MCF 10A (cell line): ENCODE data around the gene B4GALT5. TPM values are rescaled to one million over a fixed set of nuclear protein-coding genes. Genes with fewer than 3 reads are reported as not detected.

Experiments
- BruUV-seq: library from RNA; stranded (reverse); fragments of 400-500 nt; replicated peaks from 2 replicates; lab custom pipeline; 2021; lab: Mats Ljungman, UMichigan
- CTCF ChIA-PET: fragments of 300-600 bp; sonication (Branson Sonifier 250); formaldehyde crosslinking; extraction: SDS; loops from one replicate; lab custom pipeline; 2021; ENCODE audit warnings: antibody characterized with exemption, inconsistent platforms; lab: Yijun Ruan, JAX
- POLR2A ChIA-PET: fragments of 300-600, 350-650 bp; sonication (Branson Sonifier 250); formaldehyde crosslinking; extraction: SDS; loops from one replicate; lab custom pipeline; 2020; ENCODE audit warnings: antibody characterized with exemption, inconsistent platforms; lab: Yijun Ruan, JAX
- DNase-seq: peaks from one replicate; pipeline ENCODE4 v3.0.0-alpha.2; 2018; ENCODE audit not compliant: unreplicated experiment
- H3K27ac Mint-ChIP-seq: one replicate; pipeline ENCODE4 v1.8.0; 2022; ENCODE audit warnings: mild to moderate bottlenecking, low read depth, mixed read lengths; ENCODE audit not compliant: unreplicated experiment
- H3K27me3 Mint-ChIP-seq: one replicate; pipeline ENCODE4 v1.8.0; 2022; ENCODE audit warnings: mixed read lengths; ENCODE audit not compliant: insufficient read depth, unreplicated experiment
- H3K36me3 Mint-ChIP-seq: one replicate; pipeline ENCODE4 v1.8.0; 2022; ENCODE audit warnings: mild to moderate bottlenecking, moderate library complexity, mixed read lengths; ENCODE audit not compliant: insufficient read depth, unreplicated experiment
- H3K4me1 Mint-ChIP-seq: one replicate; pipeline ENCODE4 v1.8.0; 2022; ENCODE audit warnings: mixed read lengths; ENCODE audit not compliant: insufficient read depth, unreplicated experiment
- H3K4me3 Mint-ChIP-seq: one replicate; pipeline ENCODE4 v1.8.0; 2022; ENCODE audit warnings: mild to moderate bottlenecking, moderate library complexity, mixed read lengths; ENCODE audit not compliant: unreplicated experiment
- H3K9me3 Mint-ChIP-seq: one replicate; pipeline ENCODE4 v1.8.0; 2022; ENCODE audit warnings: mixed read lengths; ENCODE audit not compliant: unreplicated experiment
- CTCF ChIP-seq: fragments of 200-600 bp; IDR thresholded peaks from one replicate; pipeline ENCODE4 v1.8.0; 2022; ENCODE audit warnings: antibody characterized with exemption, mild to moderate bottlenecking; ENCODE audit not compliant: unreplicated experiment
- intact Hi-C: fragments of 100-400 bp; cut with micrococcal nuclease; formaldehyde crosslinking; loops from 2 replicates; pipeline ENCODE4 v1.14.1; 2022
- total RNA-seq: library from RNA; stranded (reverse); gene quantifications from 2 replicates; pipeline ENCODE4 v1.2.3, GENCODE V29; 2022

The B4GALT5 gene
- total RNA-seq, 1 experiment from 2014 or later, result 17.1 TPM

GRCh38 chr20:49660912-49661311, 52.8 kb downstream of the B4GALT5 start:
- Mint-ChIP-seq H3K36me3 (peaks cover 6% of the 10 kb centered on the region), H3K4me3 (no peak overlapping the region), H3K4me1 (peaks cover 22% of the 10 kb centered on the region), H3K9me3 (no peaks in the 10 kb centered on the region), H3K27ac (no peak overlapping the region), H3K27me3 (no peaks in the 10 kb centered on the region)
- no peak for TF ChIP-seq CTCF
- no TSS peak for BruUV-seq
- ChIA-PET POLR2A (interaction anchor here (1.3 to 1.6 kb wide), 2 partner anchors 11 to 14 kb away, joined by 3 to 4 read pairs; no protein-coding TSS in a partner anchor), CTCF (interaction anchor here (0.7 to 1.6 kb wide), 2 partner anchors 118 to 282 kb away, joined by 3 to 4 read pairs; no protein-coding TSS in a partner anchor)
- no peak for DNase-seq
- intact Hi-C loops, result no loop called here

GRCh38 chr20:49659056-49659455, 54.6 kb downstream of the B4GALT5 start:
- H3K4me3 Mint-ChIP-seq, result no peak overlapping the region
- no peaks in the 10 kb centered on the region for H3K27me3 Mint-ChIP-seq
- no peak for TF ChIP-seq CTCF
- H3K9me3 Mint-ChIP-seq, result no peaks in the 10 kb centered on the region
- POLR2A ChIA-PET, result interaction anchor here (1.1 kb wide), 1 partner anchor 17 kb away, joined by 6 read pairs; no protein-coding TSS in a partner anchor
- intact Hi-C loops, result no loop called here
- peaks cover 12% of the 10 kb centered on the region for H3K4me1 Mint-ChIP-seq
- CTCF ChIA-PET, result interaction anchor here (1.4 to 1.6 kb wide), 3 partner anchors 10 to 44 kb away, joined by 7 to 8 read pairs (median 8); no protein-coding TSS in a partner anchor
- H3K27ac Mint-ChIP-seq, result no peak overlapping the region
- peaks cover 25% of the 10 kb centered on the region for H3K36me3 Mint-ChIP-seq
- no TSS peak for BruUV-seq
- DNase-seq, result no peak

- Mint-ChIP-seq H3K9me3 (no peaks in the 10 kb centered on the region), H3K36me3 (peaks cover 30% of the 10 kb centered on the region), H3K4me3 (no peak overlapping the region), H3K27ac (no peak overlapping the region), H3K4me1 (peaks cover 12% of the 10 kb centered on the region), H3K27me3 (no peaks in the 10 kb centered on the region)
- intact Hi-C loops, result no loop called here
- ChIA-PET CTCF (interaction anchor here (0.7 to 1.6 kb wide), 5 partner anchors 10 to 57 kb away, joined by 3 to 8 read pairs (median 7); no protein-coding TSS in a partner anchor), POLR2A (interaction anchor here (0.5 to 1.1 kb wide), 2 partner anchors 11 to 17 kb away, joined by 3 to 6 read pairs; no protein-coding TSS in a partner anchor)
- no peak for DNase-seq
- no peak for TF ChIP-seq CTCF
- BruUV-seq, result no TSS peak
Observed at GRCh38 chr20:49658508-49658907, 55.2 kb downstream of the B4GALT5 start.

- Mint-ChIP-seq H3K4me3 (no peak overlapping the region), H3K36me3 (peaks cover 42% of the 10 kb centered on the region), H3K27ac (no peak overlapping the region), H3K27me3 (no peaks in the 10 kb centered on the region), H3K9me3 (no peaks in the 10 kb centered on the region), H3K4me1 (peaks cover 11% of the 10 kb centered on the region)
- no peak for DNase-seq
- CTCF ChIA-PET, result interaction anchor here (0.6 to 1.8 kb wide), 9 partner anchors 10 to 189 kb away, joined by 3 to 6 read pairs (median 3); no protein-coding TSS in a partner anchor
- BruUV-seq, result no TSS peak
- intact Hi-C loops, result no loop called here
- POLR2A ChIA-PET, result interaction anchor here (0.6 to 1.2 kb wide), 4 partner anchors 11 to 21 kb away, joined by 3 to 4 read pairs (median 3); no protein-coding TSS in a partner anchor
- TF ChIP-seq CTCF, result no peak
Observed at GRCh38 chr20:49657118-49657901, 56.4 kb downstream of the B4GALT5 start.
